Retina (tissue), 1 donor: Measurements from ENCODE around the gene CNKSR1.

Experiments used
- DNase-seq: peaks from one replicate; pipeline ENCODE4 v3.0.0-alpha.2; 2016

Gene CNKSR1

GRCh38 chr1:26160527-26161414, 16.5 kb upstream of the CNKSR1 start:
- DNase-seq, result no peak

DNA sequence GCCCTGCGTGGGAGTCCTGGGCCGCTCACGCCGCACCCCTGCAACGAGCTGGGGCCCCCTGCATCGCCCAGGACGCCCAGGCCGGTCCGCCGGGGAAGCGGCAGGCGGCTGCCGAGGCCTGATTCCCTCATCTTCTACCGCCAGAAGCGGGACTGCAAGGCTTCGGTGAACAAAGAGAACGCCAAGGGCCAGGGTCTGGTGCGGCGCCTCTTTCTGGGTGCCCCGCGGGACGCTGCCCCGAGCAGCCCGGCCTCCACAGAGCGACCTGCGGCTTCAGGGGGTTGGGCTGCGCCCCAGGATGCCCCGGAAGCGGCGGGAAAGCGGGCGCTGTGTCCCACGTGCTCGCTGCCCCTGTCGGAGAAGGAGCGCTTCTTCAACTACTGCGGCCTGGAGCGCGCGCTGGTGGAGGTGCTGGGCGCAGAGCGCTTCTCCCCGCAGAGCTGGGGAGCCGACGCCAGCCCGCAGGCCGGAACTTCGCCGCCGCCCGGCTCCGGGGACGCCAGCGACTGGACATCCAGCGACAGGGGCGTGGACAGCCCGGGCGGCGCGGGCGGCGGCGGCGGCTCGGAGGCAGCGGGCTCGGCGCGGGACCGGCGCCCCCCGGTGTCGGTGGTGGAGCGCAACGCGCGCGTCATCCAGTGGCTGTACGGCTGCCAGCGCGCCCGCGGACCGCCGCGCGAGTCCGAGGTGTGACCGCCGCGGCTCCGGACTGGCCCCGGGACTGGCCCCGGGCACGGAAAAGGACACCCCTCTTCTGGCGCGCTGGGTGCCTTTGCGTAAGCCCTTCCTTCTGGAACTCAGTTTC, 15.7 kb upstream of the CNKSR1 start:
- DNase-seq, result peak; percentile 91

- DNase-seq, result no peak
Measured at GRCh38 chr1:26162220-26162709, 15.0 kb upstream of the CNKSR1 start.

DNA sequence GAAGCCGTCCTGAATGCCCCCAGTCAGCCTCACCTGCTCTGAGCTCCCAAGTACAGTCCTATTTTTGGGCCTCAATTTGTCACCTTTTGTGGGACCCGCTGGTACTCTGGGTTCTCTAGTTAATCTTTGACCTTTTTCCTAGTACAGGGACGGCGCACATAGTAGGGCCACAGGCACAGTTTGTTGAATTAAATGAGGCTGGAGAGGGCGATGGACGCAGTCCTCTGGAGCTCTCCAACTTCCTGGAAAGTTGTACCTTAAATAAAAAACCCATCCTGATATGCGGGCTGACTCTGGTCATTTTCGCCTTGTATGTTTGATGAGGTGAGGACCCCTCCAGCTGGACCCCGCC, 13.6 kb upstream of the CNKSR1 start:
- DNase-seq, result no peak

DNA sequence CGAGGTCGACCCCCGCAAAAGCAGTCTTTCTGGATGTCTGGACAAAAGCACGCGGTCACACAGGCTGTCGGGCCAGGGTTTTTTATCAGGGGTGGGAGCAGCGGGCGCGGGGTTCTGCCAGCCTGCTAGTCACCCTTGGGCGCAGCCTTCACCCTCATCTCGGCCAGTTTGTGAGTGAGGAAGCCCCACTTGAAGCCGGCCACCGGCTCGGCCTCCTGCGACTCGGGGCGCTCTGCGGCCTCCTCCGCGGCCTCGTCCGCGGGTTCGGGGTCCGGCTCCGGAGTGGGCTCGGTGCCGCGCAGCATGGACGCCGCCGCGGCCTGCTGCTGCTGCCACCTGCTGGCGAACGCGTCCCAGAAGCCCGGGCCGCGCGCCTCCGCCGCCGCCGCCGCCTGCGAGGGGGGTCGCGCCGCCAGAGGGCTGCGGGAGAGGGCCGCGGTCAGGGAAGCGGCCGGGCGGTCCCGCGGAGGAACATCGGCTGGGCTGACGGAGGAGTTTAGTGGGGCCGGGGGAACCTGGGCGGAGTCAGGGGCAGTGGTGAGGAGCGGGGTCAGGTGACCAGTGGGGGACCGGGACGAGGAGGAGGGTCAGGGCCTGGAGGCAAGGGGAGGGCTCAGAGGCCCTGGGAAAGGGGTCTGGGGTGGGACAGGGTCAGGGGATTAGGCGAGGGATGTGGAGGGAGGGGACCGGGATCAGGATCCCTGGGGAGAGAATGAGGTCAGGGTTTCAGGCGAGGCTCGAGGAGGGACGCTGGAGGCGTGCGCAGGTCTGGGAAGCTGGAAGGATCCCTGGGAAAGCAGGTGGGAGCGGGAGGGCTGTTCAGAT, 13.0 kb upstream of the CNKSR1 start:
- peak; percentile 81 for DNase-seq

- DNase-seq, result no peak
Measured at GRCh38 chr1:26164861-26165842, 12.1 kb upstream of the CNKSR1 start.

GRCh38 chr1:26166719-26167281, 10.5 kb upstream of the CNKSR1 start:
- no peak for DNase-seq

DNA sequence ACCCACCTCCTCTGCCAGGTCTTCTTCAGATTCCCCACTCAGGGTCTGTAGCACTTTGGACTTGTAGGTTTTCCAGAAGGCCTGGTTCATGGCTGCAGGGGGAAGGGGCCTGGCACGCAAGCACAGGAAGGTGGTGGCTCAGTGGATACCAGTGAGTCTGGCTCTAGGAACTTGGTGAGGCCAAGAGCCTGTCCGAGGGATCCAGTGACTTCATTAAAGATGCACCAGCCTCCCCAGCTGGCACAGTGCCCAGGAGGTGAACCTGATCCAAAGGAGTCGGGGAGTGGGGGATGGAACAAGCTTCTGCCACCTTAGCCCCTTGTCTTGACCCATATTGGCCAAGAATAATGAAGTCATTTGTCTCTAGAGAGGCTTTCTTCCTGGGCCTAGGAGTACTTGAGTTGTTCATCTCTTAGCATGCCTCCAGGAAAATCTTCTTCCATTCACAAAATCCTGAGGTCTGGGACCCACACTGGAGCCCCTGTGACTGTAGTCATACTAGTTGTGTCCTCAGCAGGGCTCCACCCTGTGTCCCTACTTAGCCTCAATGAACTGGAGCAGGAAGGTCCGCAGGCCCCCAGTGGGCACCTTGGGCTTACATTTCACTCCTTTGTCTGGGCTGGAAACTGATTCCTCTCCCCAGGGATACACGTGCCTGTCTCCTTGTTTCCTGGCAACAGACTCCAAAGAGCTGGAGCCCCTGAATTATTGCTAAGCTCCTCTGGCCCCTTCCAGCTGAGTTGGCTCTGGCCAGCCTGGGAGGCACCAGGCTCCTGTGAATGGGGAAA, 8.7 kb upstream of the CNKSR1 start, which contains the start of gene C1orf232:
Gene C1orf232 (minus strand): TSS at position 554 of the 788 bp plus-strand sequence. CDS start 464 bp downstream, at position 90.
- DNase-seq, result peak; percentile 76

DNA sequence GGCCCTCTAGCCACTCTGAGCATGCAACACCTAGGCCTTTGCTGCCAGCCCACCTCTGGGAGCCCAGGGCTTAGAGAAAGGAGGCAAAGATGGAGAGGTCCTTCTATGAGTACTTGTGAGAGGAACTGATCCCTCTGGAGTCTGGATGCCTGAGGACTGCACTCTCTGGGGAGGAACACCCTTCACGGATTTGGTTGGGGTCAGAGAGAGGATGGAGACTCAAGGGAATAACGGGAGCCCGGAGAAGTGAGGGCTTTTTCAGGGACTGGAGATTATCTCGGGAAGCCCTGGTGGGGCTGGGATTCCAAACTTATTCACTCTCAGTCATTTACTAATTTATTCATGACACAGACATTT, 8.1 kb upstream of the CNKSR1 start:
- DNase-seq, result no peak

GRCh38 chr1:26169669-26170471, 7.4 kb upstream of the CNKSR1 start, which contains the start of gene ZNF593:
TSS of gene ZNF593 (plus strand) at chr1:26169908. CDS start at chr1:26169984, 76 bp downstream.
- DNase-seq, result peak; percentile 93

GRCh38 chr1:26170472-26170821, 6.8 kb upstream of the CNKSR1 start:
- no peak for DNase-seq

DNA sequence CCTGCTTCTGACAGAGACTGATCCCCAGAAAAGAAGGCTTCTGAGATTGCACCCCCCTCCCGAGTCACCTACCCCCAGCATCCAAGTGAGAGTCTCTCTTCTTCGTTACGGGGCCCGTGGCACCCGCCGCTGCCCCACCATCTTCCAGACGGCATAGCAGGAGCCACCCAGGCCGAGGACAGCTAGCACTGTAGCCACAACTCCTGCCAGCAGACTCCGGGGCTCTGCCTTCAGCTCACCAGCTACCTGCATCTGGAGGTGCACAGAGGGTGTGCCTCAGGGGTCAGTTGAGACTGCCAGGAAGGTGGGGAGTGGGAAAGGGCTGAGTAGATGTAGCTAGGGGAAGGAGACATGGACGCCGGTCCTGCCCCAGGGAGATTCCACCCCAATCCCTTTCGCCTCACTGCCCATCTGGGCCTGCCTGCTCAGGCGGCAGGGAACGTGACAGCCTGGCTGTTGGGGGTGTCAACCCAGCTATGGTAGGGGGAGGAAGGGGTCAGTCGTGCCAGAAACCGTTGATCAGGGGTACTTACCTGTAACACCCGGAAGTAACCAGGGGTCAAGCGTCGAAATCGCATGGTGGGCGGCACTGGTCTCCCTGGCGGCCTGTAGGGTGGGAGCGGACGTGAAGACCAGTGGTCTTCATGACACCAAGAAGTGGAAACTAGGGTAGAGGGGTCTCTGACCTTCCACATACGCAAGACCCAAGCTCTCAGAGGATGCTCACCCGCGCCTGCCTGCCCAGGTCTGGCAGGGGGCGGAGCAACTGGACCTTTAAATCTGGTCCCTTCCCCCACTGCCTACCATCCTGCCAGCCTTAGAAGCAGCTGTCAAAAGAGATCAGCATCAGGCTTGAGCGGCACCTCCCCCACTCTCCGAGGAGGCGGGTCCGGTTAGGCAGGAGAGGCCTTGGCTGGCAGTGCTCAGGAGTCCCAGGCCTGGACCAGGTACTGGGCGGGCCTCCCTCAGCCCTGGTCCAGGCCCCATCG, 5.9 kb upstream of the CNKSR1 start, which contains the start of gene ZNF593OS:
Gene ZNF593OS (minus strand): TSS at position 749 of the 989 bp plus-strand sequence. CDS start 171 bp downstream, at position 578.
- peak; percentile 98 for DNase-seq

- no peak for DNase-seq
Measured at GRCh38 chr1:26175346-26175745, 1.9 kb upstream of the CNKSR1 start.

GRCh38 chr1:26180010-26180506, 2.8 kb downstream of the CNKSR1 start:
- no peak for DNase-seq

GRCh38 chr1:26181586-26182382, 4.5 kb downstream of the CNKSR1 start:
- DNase-seq, result no peak

DNA sequence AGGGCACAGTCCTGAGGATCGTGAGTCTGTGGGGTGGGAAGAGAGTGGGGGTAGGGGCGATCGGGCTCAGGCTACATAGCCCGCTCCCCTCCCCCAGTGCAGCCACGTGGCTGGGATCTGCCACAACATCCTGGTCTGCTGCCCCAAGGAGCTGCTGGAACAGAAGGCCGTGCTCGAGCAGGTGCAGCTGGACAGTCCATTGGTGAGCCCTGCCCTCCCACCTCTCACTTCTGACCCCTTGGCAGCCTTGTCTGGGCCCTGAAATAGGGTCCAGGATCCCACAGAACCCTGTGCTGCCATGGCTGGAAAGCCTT, 5.0 kb downstream of the CNKSR1 start:
- DNase-seq, result no peak

DNA sequence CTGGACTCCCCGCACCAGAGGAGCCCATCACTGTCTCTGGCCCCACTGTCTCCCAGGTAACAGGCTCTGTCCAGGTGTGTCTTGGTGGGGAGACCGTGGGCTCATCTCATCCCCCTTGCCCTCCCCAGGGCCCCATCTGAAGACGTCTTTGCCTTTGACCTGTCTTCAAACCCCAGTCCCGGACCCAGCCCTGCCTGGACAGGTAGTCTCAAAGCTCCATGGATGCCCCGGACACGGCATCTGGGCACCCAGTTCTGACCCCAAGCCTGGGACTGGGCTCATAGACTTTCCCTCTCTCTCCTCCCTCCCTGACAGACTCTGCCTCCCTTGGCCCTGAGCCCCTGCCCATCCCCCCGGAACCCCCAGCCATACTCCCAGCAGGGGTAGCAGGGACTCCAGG, 6.8 kb downstream of the CNKSR1 start:
- no peak for DNase-seq
